Parathyroid adenoma (tissue), 2 donors: ENCODE data around the gene HMGCL.
"Not testable (repeated sequence)": the region's sequence is repeated elsewhere in the genome, so short reads cannot be mapped to it uniquely, and the experiment has no call there.

Source experiments
- H2AFZ ChIP-seq: fragments of 300-600 bp; sonication (generic); one replicate; pipeline ENCODE4 v1.7.0; 2017; ENCODE audit warnings: antibody characterized with exemption, mild to moderate bottlenecking
- H3K27ac ChIP-seq: fragments of 300-600 bp; sonication (generic); one replicate; pipeline ENCODE4 v1.7.0; 2017
- H3K27me3 ChIP-seq: fragments of 300-600 bp; sonication (generic); one replicate; pipeline ENCODE4 v1.7.0; 2017; ENCODE audit warnings: low read length; ENCODE audit not compliant: control insufficient read depth, insufficient read depth
- H3K36me3 ChIP-seq: fragments of 300-600 bp; sonication (generic); one replicate; pipeline ENCODE4 v1.7.0; 2017; ENCODE audit warnings: low read length; ENCODE audit not compliant: control insufficient read depth, insufficient read depth
- H3K4me1 ChIP-seq: fragments of 300-600 bp; sonication (generic); one replicate; pipeline ENCODE4 v1.7.0; 2017; ENCODE audit warnings: control low read depth
- H3K4me2 ChIP-seq: fragments of 300-600 bp; sonication (generic); one replicate; pipeline ENCODE4 v1.7.0; 2017; ENCODE audit warnings: low read length
- H3K4me3 ChIP-seq: fragments of 300-600 bp; sonication (generic); one replicate; pipeline ENCODE4 v1.7.0; 2017; ENCODE audit warnings: low read depth, low read length
- H3K79me2 ChIP-seq: fragments of 300-600 bp; sonication (generic); one replicate; pipeline ENCODE4 v1.7.0; 2017; ENCODE audit warnings: control low read depth
- H3K9ac ChIP-seq: fragments of 300-600 bp; sonication (generic); one replicate; pipeline ENCODE4 v1.7.0; 2017; ENCODE audit warnings: mild to moderate bottlenecking
- H3K9me3 ChIP-seq: fragments of 300-600 bp; sonication (generic); one replicate; pipeline ENCODE4 v1.7.0; 2017; ENCODE audit warnings: low read length; ENCODE audit not compliant: control insufficient read depth
- CTCF ChIP-seq: fragments of 300-600 bp; sonication (generic); IDR thresholded peaks from one replicate; pipeline ENCODE4 v1.7.0; 2017; ENCODE audit warnings: antibody characterized with exemption, mild to moderate bottlenecking
- donor health status: primary hyperparathyroidism.

Gene HMGCL

GRCh38 chr1:23803674-23804073 is 21.6 kb downstream of the HMGCL start:
- H2AFZ ChIP-seq = no peak overlapping the region
- H3K27ac ChIP-seq = no peak overlapping the region
- H3K4me3 ChIP-seq = no peak overlapping the region
- TF ChIP-seq CTCF = no peak
- no peak overlapping the region for H3K9ac ChIP-seq
- H3K4me2 ChIP-seq = no peak overlapping the region
- H3K9me3 ChIP-seq = no peaks in the 10 kb centered on the region
- H3K4me1 ChIP-seq = peaks cover 7% of the 10 kb centered on the region
- no peaks in the 10 kb centered on the region for H3K79me2 ChIP-seq
- no peaks in the 10 kb centered on the region for H3K27me3 ChIP-seq
- H3K36me3 ChIP-seq = no peaks in the 10 kb centered on the region

GRCh38 chr1:23802809-23803342 is 22.4 kb downstream of the HMGCL start:
- not testable (repeated sequence) for H3K36me3 ChIP-seq, H3K9me3 ChIP-seq, H3K9ac ChIP-seq, H3K4me1 ChIP-seq, H2AFZ ChIP-seq, H3K4me3 ChIP-seq, H3K79me2 ChIP-seq, H3K27ac ChIP-seq, H3K27me3 ChIP-seq
- peak overlapping the region; percentile 24 for H3K4me2 ChIP-seq

- Histone ChIP-seq H3K27ac (no peak overlapping the region), H3K9me3 (no peaks in the 10 kb centered on the region), H3K4me1 (peaks cover 8% of the 10 kb centered on the region), H3K9ac (no peak overlapping the region), H3K27me3 (no peaks in the 10 kb centered on the region), H3K79me2 (no peaks in the 10 kb centered on the region), H3K4me2 (peak overlapping the region; percentile 99), H3K36me3 (no peaks in the 10 kb centered on the region), H3K4me3 (peak overlapping the region; percentile 97), H2AFZ (no peak overlapping the region)
- TF ChIP-seq CTCF = no peak
Observed at GRCh38 chr1:23801876-23802275, 23.4 kb downstream of the HMGCL start.

- Histone ChIP-seq H3K4me2 (peak overlapping the region; percentile 99), H3K4me3 (peak overlapping the region; percentile 97), H3K4me1 (peaks cover 10% of the 10 kb centered on the region), H3K9ac (no peak overlapping the region), H3K27ac (peak overlapping the region; percentile 81), H3K36me3 (no peaks in the 10 kb centered on the region), H2AFZ (peak overlapping the region; percentile 65), H3K9me3 (no peaks in the 10 kb centered on the region), H3K27me3 (no peaks in the 10 kb centered on the region), H3K79me2 (no peaks in the 10 kb centered on the region)
- no peak for TF ChIP-seq CTCF
Observed at GRCh38 chr1:23801338-23801748, 23.9 kb downstream of the HMGCL start.

- Histone ChIP-seq H2AFZ (peak within 1 kb of the TSS; percentile 65), H3K4me3 (peak within 1 kb of the TSS; percentile 97), H3K9me3 (no peaks in the 10 kb centered on the region), H3K4me2 (peak within 1 kb of the TSS; percentile 99), H3K4me1 (peaks cover 10% of the 10 kb centered on the region), H3K79me2 (no peaks in the 10 kb centered on the region), H3K9ac (no peak within 1 kb of the TSS), H3K36me3 (no peaks in the 10 kb centered on the region), H3K27me3 (no peaks in the 10 kb centered on the region), H3K27ac (peak within 1 kb of the TSS; percentile 81)
- peak; percentile 10 for TF ChIP-seq CTCF
Observed at GRCh38 chr1:23800400-23801337, 24.6 kb downstream of the HMGCL start, which contains the start of gene GALE. GALE (minus strand) TSS chr1:23800754; CDS start chr1:23799007, 1,747 bp downstream.
